ENCODE results near the gene FOXG1.

Gene FOXG1

DNA sequence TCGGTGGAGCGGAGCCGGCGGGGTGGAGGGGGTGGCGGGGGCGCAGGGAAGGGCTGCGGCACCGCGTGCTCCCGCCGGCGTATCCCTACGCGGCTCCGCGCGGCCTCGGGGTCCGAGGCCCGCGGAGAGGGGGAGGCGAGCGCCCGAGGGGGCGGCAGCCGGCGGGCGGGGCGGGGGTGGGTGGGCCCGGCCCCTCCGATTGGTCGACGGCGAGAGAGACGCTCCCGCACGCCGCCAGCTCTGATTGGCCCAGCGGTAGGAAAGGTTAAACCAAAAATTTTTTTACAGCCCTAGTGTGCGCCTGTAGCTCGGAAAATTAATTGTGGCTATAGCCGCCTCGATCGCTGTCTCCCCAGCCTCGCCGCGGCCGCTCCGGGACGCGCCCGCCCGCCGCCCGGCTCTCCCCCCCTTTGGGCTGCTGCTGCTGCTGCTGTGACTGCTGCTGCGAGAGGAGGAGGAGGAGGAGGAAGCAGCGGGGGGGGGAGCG, at the start of gene FOXG1:
TSS of gene FOXG1 (plus strand) at position 319 of the 487 bp plus-strand sequence. CDS start 493 bp downstream, outside the sequence.
- no peak within 1 kb of the TSS for H3K4me3 ChIP-seq (ENCODE audit: low read depth, low read length)
- no peak for DNase-seq (ENCODE audit: low read depth)
- TF ChIP-seq, protein P1, sequence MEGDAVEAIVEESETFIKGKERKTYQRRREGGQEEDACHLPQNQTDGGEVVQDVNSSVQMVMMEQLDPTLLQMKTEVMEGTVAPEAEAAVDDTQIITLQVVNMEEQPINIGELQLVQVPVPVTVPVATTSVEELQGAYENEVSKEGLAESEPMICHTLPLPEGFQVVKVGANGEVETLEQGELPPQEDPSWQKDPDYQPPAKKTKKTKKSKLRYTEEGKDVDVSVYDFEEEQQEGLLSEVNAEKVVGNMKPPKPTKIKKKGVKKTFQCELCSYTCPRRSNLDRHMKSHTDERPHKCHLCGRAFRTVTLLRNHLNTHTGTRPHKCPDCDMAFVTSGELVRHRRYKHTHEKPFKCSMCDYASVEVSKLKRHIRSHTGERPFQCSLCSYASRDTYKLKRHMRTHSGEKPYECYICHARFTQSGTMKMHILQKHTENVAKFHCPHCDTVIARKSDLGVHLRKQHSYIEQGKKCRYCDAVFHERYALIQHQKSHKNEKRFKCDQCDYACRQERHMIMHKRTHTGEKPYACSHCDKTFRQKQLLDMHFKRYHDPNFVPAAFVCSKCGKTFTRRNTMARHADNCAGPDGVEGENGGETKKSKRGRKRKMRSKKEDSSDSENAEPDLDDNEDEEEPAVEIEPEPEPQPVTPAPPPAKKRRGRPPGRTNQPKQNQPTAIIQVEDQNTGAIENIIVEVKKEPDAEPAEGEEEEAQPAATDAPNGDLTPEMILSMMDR (IDR thresholded peaks at IDR 0.05; ENCODE audit: control insufficient read depth, extremely low read depth, insufficient read depth): no peak

DNA sequence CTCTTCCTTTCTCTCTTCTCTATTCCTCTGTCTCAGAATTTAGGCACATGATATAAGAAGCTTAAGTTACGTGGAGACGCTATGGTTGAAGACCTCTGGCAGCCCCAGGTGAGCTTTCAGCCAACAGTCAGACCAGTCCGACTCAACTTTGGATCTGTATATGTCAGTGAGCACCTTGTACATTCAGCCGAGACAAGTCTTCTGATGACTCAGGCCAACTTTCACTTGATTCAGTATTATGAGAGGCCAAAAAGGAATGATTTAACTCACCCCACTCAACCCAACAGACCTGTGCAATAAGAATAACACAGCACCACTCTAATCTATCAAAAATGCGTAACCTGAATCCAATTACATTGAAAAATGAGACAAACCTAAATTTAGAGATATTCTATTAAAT, 47.5 kb upstream of the FOXG1 start:
- TF ChIP-seq, protein P1 (IDR thresholded peaks at IDR 0.05; ENCODE audit: control insufficient read depth, extremely low read depth, insufficient read depth): no peak
- DNase-seq (ENCODE audit: low read depth): no peak

DNA sequence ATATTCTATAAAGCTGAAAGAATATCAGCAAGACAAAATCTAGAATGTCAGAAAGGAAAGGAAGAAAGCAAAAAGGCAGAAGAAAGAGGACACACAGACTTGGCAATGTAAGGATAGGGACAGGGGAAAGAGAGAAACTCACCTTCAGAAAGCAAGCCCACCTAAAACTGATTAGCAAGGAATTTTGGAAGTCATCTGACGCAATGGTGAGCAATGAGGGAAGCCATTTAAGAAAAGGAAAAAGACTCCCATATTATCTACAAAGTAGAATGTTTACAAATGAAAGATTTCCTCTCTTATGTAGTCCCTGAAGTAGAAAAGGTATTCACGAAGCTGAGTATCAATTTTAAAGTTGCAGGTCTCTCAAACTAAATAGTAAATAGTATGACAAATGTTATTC, 35.2 kb upstream of the FOXG1 start:
- no peak overlapping the region for H3K4me3 ChIP-seq (ENCODE audit: low read depth, low read length)
- TF ChIP-seq, protein P1 (IDR thresholded peaks at IDR 0.05; ENCODE audit: control insufficient read depth, extremely low read depth, insufficient read depth): no peak
- no peak for DNase-seq (ENCODE audit: low read depth)

More for the DNA sequence above, 47.5 kb upstream of the FOXG1 start:
- H3K4me3 ChIP-seq (ENCODE audit: low read depth, low read length): no peak overlapping the region

DNA sequence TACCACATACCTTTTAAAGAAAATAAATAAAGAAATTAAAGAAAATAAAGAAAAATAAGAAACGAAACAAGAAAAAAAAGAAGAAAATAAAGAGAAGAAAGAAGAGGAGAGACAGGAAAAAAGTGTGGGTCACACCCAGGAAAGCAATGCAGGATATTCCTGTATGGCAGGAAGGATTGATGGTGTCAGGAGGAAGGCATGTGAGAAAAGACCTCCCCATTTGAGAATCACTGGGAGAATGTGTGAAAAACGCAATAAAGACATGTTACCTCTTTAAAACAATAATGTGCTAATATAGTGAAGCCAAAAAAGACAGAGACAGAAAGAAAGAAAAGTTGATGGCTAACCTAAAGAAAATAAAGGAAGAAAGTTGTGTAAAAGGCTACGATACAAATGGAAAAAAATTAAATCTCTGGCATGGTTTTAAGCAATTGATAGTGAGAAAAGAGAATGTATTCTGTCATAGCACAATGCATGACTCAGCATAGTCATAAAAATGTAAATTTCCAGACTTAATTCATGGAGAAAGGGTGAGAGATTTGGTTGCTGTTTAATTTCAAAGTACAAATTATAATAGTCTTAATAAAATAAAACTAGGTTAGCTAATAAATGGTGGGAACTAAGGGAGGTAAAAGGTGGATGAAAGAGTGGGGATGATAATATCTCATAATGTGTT, 24.3 kb upstream of the FOXG1 start:
- DNase-seq (ENCODE audit: low read depth): no peak
- H3K4me3 ChIP-seq (ENCODE audit: low read depth, low read length): no peak overlapping the region
- TF ChIP-seq, protein P1 (IDR thresholded peaks at IDR 0.05; ENCODE audit: control insufficient read depth, extremely low read depth, insufficient read depth): no peak

DNA sequence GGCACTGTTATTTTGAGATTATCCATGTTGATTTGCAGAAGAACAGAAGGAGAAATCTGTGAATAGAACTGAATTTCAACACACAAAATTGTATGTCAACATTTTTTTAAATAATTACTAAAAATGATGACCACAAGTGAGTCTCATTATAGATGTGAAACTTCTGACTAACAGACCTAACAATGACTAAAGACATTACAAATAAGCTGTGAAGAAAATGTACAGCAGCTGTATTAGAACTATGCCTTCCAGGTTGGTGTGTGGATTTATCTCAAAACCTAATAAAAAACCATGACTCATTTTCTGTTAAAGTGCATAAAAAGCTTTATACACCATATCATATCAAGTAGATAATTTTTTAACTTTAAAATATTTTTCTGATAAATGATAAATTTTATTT, 22.5 kb upstream of the FOXG1 start:
- TF ChIP-seq, protein P1 (IDR thresholded peaks at IDR 0.05; ENCODE audit: control insufficient read depth, extremely low read depth, insufficient read depth): no peak
- no peak overlapping the region for H3K4me3 ChIP-seq (ENCODE audit: low read depth, low read length)
- DNase-seq (ENCODE audit: low read depth): no peak

DNA sequence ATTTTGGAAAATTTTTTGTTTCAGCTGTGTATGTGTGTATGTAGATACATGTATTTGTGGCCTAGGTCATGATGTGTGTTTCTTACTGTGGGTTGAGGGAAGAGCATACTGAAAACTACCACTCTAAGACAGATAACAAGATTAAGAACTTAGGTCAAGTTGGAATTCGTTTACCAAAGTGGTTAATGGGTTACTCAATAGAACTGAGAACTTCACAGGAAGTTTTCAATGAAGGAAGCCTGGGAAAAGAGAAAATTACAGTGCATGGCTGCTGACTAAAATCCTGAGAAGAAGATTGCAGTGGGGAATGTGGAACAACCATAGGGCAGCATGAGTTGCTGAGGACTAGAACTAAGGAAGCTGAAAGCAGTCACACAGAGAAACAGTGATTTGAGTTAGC, 21.4 kb upstream of the FOXG1 start:
- H3K4me3 ChIP-seq (ENCODE audit: low read depth, low read length): no peak overlapping the region
- TF ChIP-seq, protein P1 (IDR thresholded peaks at IDR 0.05; ENCODE audit: control insufficient read depth, extremely low read depth, insufficient read depth): no peak
- DNase-seq (ENCODE audit: low read depth): no peak

DNA sequence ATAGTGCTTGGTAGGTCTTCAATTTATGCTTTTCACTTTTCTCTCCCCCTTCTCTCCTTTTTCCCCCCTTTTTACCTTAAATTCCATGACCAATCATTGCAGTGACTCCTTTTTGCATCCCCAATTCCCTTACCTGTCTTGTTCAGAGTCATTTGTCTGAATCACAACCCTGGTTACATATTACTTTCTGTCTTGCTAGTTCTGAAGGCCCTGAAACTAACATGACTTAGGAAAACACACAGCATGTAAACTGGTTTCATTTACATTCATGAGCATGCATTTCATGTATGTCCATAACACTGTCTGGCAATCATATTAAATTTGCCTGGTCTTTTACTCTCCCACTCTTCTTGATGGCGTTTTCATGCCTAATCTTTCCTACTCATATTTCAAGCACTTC, 20.3 kb upstream of the FOXG1 start:
- TF ChIP-seq, protein P1 (IDR thresholded peaks at IDR 0.05; ENCODE audit: control insufficient read depth, extremely low read depth, insufficient read depth): no peak
- no peak for DNase-seq (ENCODE audit: low read depth)
- no peak overlapping the region for H3K4me3 ChIP-seq (ENCODE audit: low read depth, low read length)

Measured in LNCaP clone FGC (cell line).